GM23248 (cell line): Measurements from ENCODE around the gene SLTM. TPM values are rescaled to one million over a fixed set of nuclear protein-coding genes. Genes with fewer than 3 reads are reported as not detected.

Experiments
- DNase-seq: peaks from one replicate; pipeline ENCODE4 v3.0.0-alpha.2; 2015
- H2AFZ ChIP-seq: fragments of 200-600 bp; sonication (generic); 2 replicates; pipeline ENCODE4 v1.6.1; 2016; ENCODE audit warnings: antibody characterized with exemption
- H3F3A ChIP-seq: fragments of 200-600 bp; sonication (generic); 2 replicates; pipeline ENCODE4 v1.6.1; 2016; ENCODE audit warnings: mild to moderate bottlenecking, antibody characterized with exemption, mixed run types; ENCODE audit not compliant: insufficient read depth
- H3K27ac ChIP-seq: fragments of 200-600 bp; sonication (generic); 2 replicates; pipeline ENCODE4 v1.5.1; 2016; ENCODE audit warnings: mild to moderate bottlenecking
- H3K27me3 ChIP-seq: fragments of 200-600 bp; sonication (generic); replicated peaks from 2 replicates; pipeline ENCODE4 v1.6.1; 2016; ENCODE audit warnings: mild to moderate bottlenecking; ENCODE audit not compliant: insufficient read depth
- H3K36me3 ChIP-seq: fragments of 200-600 bp; sonication (generic); 2 replicates; pipeline ENCODE4 v1.6.1; 2016; ENCODE audit warnings: low read depth, mild to moderate bottlenecking
- H3K4me1 ChIP-seq: fragments of 200-600 bp; sonication (generic); 2 replicates; pipeline ENCODE4 v1.6.1; 2016; ENCODE audit warnings: mild to moderate bottlenecking; ENCODE audit not compliant: insufficient read depth
- H3K4me2 ChIP-seq: fragments of 200-600 bp; sonication (generic); one replicate; pipeline ENCODE4 v1.6.1; 2016; ENCODE audit warnings: mild to moderate bottlenecking; ENCODE audit not compliant: unreplicated experiment
- H3K4me3 ChIP-seq: fragments of 200-600 bp; sonication (generic); 2 replicates; pipeline ENCODE4 v1.5.1; 2016; ENCODE audit warnings: mild to moderate bottlenecking
- H3K79me2 ChIP-seq: fragments of 200-600 bp; sonication (generic); 2 replicates; pipeline ENCODE4 v1.6.1; 2016; ENCODE audit warnings: mild to moderate bottlenecking; ENCODE audit not compliant: insufficient read depth
- H3K9ac ChIP-seq: fragments of 200-600 bp; sonication (generic); 2 replicates; pipeline ENCODE4 v1.6.1; 2016; ENCODE audit warnings: mild to moderate bottlenecking
- H3K9me2 ChIP-seq: fragments of 200-600 bp; sonication (generic); 2 replicates; pipeline ENCODE4 v1.6.1; 2016; ENCODE audit warnings: mixed run types, mild to moderate bottlenecking, moderate library complexity; ENCODE audit not compliant: insufficient read depth
- H3K9me3 ChIP-seq: fragments of 200-600 bp; sonication (generic); one replicate; pipeline ENCODE4 v1.6.1; 2017; ENCODE audit warnings: low read depth
- H4K20me1 ChIP-seq: fragments of 200-600 bp; sonication (generic); 2 replicates; pipeline ENCODE4 v1.6.0; 2016; ENCODE audit not compliant: insufficient read depth
- EZH2 ChIP-seq: fragments of 200-600 bp; sonication (generic); IDR thresholded peaks from 2 replicates; pipeline ENCODE4 v1.6.1; 2018; ENCODE audit warnings: antibody characterized with exemption, mild to moderate bottlenecking; ENCODE audit not compliant: insufficient read depth, poor library complexity, severe bottlenecking
- EZH2phosphoT487 ChIP-seq: fragments of 200-600 bp; sonication (generic); IDR thresholded peaks from 2 replicates; pipeline ENCODE4 v1.6.1; 2018; ENCODE audit warnings: antibody characterized with exemption, moderate library complexity, mild to moderate bottlenecking, low read depth; ENCODE audit not compliant: insufficient read depth
- WGBS, 2 experiments: methylation state at CpG; one replicate each; pipeline ENCODE4 v1.1.6; 2015 to 2017; ENCODE audit warnings: low lambda C conversion rate in 2 of 2, low coverage in 1 of 2; ENCODE audit errors: missing lambda C conversion rate in 2 of 2; 5-methylcytosine and 5-hydroxymethylcytosine counted together
- in situ Hi-C: fragments of 300-500 bp; cut with MboI; formaldehyde crosslinking; loops from 2 replicates; pipeline ENCODE4 v1.15.0; 2020
- polyA plus RNA-seq: library from polyadenylated mRNA; unstranded; fragments of >200 nt; fragmentation: Nextera tagmentation; extraction: Ambion mirVana; gene quantifications from 2 replicates; pipeline ENCODE4 v1.2.1, GENCODE V29; 2016
- total RNA-seq: library from RNA; depleted of rRNA; stranded (reverse); fragments of >200 nt; shearing (Covaris generic); gene quantifications from 2 replicates; pipeline ENCODE4 v1.2.3, GENCODE V29; 2014

SLTM gene
- total and polyA plus RNA-seq, 2 experiments from 2014 or later, result 47.2 to 58.9 TPM

GRCh38 chr15:58934114-58934447 lies 602 bp upstream of the SLTM start:
- no peaks in the 10 kb centered on the region for H3K27me3 ChIP-seq
- TF ChIP-seq EZH2 (no peak), EZH2phosphoT487 (no peak)
- no peak for DNase-seq
- H3K4me2 ChIP-seq, result peak overlapping the region; percentile 94
- no peaks in the 10 kb centered on the region for H3K9me3 ChIP-seq
- H3K9me2 ChIP-seq, result no peaks in the 10 kb centered on the region
- 13 to 16% methylated on average over 4 of the region's 4 CpGs for WGBS, 2 experiments
- peak overlapping the region; percentile 95 for H3K27ac ChIP-seq
- H3F3A ChIP-seq, result peaks cover 23% of the 10 kb centered on the region
- peak overlapping the region; percentile 99 for H3K4me3 ChIP-seq
- in situ Hi-C loops, result no loop called here
- H3K4me1 ChIP-seq, result peaks cover 19% of the 10 kb centered on the region
- peak overlapping the region; percentile 94 for H2AFZ ChIP-seq
- peaks cover 39% of the 10 kb centered on the region for H3K79me2 ChIP-seq
- no peaks in the 10 kb centered on the region; the same call in 1 of the 2 replicates for H4K20me1 ChIP-seq
- peak overlapping the region; percentile 98 for H3K9ac ChIP-seq
- peaks cover 1% of the 10 kb centered on the region; the same call in 1 of the 2 replicates for H3K36me3 ChIP-seq

- peak overlapping the region; percentile 98 for H3K9ac ChIP-seq
- H3K27me3 ChIP-seq, result no peaks in the 10 kb centered on the region
- in situ Hi-C loops, result no loop called here
- no peaks in the 10 kb centered on the region; the same call in 1 of the 2 replicates for H4K20me1 ChIP-seq
- H3K79me2 ChIP-seq, result peaks cover 51% of the 10 kb centered on the region
- peaks cover 23% of the 10 kb centered on the region for H3F3A ChIP-seq
- H3K36me3 ChIP-seq, result peaks cover 14% of the 10 kb centered on the region
- TF ChIP-seq EZH2phosphoT487 (no peak), EZH2 (no peak)
- peak overlapping the region; percentile 98 for H3K4me2 ChIP-seq
- H3K9me3 ChIP-seq, result no peaks in the 10 kb centered on the region
- no peaks in the 10 kb centered on the region for H3K9me2 ChIP-seq
- DNase-seq, result peak; percentile 75
- peaks cover 19% of the 10 kb centered on the region for H3K4me1 ChIP-seq
- H3K27ac ChIP-seq, result peak overlapping the region; percentile 95
- peak overlapping the region; percentile 82 for H2AFZ ChIP-seq
- H3K4me3 ChIP-seq, result peak overlapping the region; percentile 99
- WGBS, 2 experiments, result 1% methylated on average over 23 to 26 of the region's 37 CpGs
These were observed 684 bp downstream of the SLTM start for GRCh38 chr15:58932710-58933280.

GRCh38 chr15:58931987-58932588 lies 1.4 kb downstream of the SLTM start:
- Histone ChIP-seq H4K20me1 (no peaks in the 10 kb centered on the region; the same call in 1 of the 2 replicates), H3K79me2 (peaks cover 59% of the 10 kb centered on the region), H3K9me3 (no peaks in the 10 kb centered on the region), H3K27ac (peak overlapping the region; percentile 95), H2AFZ (peak overlapping the region; percentile 82), H3K27me3 (no peaks in the 10 kb centered on the region), H3K36me3 (peaks cover 21% of the 10 kb centered on the region), H3K4me1 (peaks cover 19% of the 10 kb centered on the region), H3K9me2 (no peaks in the 10 kb centered on the region), H3K9ac (peak overlapping the region; percentile 98), H3F3A (peaks cover 26% of the 10 kb centered on the region), H3K4me3 (peak overlapping the region; percentile 99), H3K4me2 (peak overlapping the region; percentile 98)
- peak; percentile 78 for DNase-seq
- 1% methylated on average over 6 of the region's 6 CpGs for WGBS, 2 experiments
- TF ChIP-seq EZH2phosphoT487 (no peak), EZH2 (no peak)
- in situ Hi-C loops, result no loop called here

GRCh38 chr15:58929891-58930416 lies 3.5 kb downstream of the SLTM start:
- no peaks in the 10 kb centered on the region; the same call in 1 of the 2 replicates for H4K20me1 ChIP-seq
- H3K27ac ChIP-seq, result no peak overlapping the region
- TF ChIP-seq EZH2 (no peak), EZH2phosphoT487 (no peak)
- peaks cover 27% of the 10 kb centered on the region for H3K4me1 ChIP-seq
- peaks cover 36% of the 10 kb centered on the region for H3K36me3 ChIP-seq
- H3K9me2 ChIP-seq, result no peaks in the 10 kb centered on the region
- H3K4me3 ChIP-seq, result no peak overlapping the region
- in situ Hi-C loops, result no loop called here
- H3K9ac ChIP-seq, result no peak overlapping the region
- no peaks in the 10 kb centered on the region for H3K9me3 ChIP-seq
- H3K79me2 ChIP-seq, result peaks cover 79% of the 10 kb centered on the region
- no peak overlapping the region for H2AFZ ChIP-seq
- no peak overlapping the region for H3K4me2 ChIP-seq
- H3F3A ChIP-seq, result peaks cover 46% of the 10 kb centered on the region
- no peak for DNase-seq
- 91 to 93% methylated on average over 8 to 11 of the region's 11 CpGs for WGBS, 2 experiments
- no peaks in the 10 kb centered on the region for H3K27me3 ChIP-seq
